Measurements from ENCODE around the gene IFNA16.
A peak's percentile ranks its signal among the peaks of the same experiment; 100 is the strongest.
"Not testable (repeated sequence)": the region's sequence is repeated elsewhere in the genome, so short reads cannot be mapped to it uniquely, and the experiment has no call there.

IFNA16 gene

GRCh38 chr9:21213411-21214326, 3.4 kb downstream of the IFNA16 start:
- TF ChIP-seq CTCF (IDR thresholded peaks at IDR 0.05; ENCODE audit: insufficient read depth, low read length) = peak; percentile 19
- H3K27ac ChIP-seq (replicated peaks); DNase-seq (ENCODE audit: low read depth in 1 of 2, low spot score in 1 of 2); H3K27me3 ChIP-seq (ENCODE audit: insufficient read depth, poor library complexity, severe bottlenecking); H3K4me3 ChIP-seq (replicated peaks; ENCODE audit: insufficient read depth, low read length): not testable (repeated sequence)

GRCh38 chr9:21212160-21212559, 5.0 kb downstream of the IFNA16 start:
- DNase-seq (ENCODE audit: low read depth in 1 of 2, low spot score in 1 of 2); H3K27me3 ChIP-seq (ENCODE audit: insufficient read depth, poor library complexity, severe bottlenecking); H3K4me3 ChIP-seq (replicated peaks; ENCODE audit: insufficient read depth, low read length); H3K27ac ChIP-seq (replicated peaks): not testable (repeated sequence)

- DNase-seq (ENCODE audit: low read depth in 1 of 2, low spot score in 1 of 2); H3K4me3 ChIP-seq (replicated peaks; ENCODE audit: insufficient read depth, low read length); H3K27ac ChIP-seq (replicated peaks); H3K27me3 ChIP-seq (ENCODE audit: insufficient read depth, poor library complexity, severe bottlenecking): not testable (repeated sequence)
Observed at GRCh38 chr9:21210782-21211181, 6.3 kb downstream of the IFNA16 start.

GRCh38 chr9:21210311-21210710, 6.8 kb downstream of the IFNA16 start:
- TF ChIP-seq REST (IDR thresholded peaks at IDR 0.05; ENCODE audit: insufficient replicate concordance, low read depth) (no peak), GABPA (IDR thresholded peaks at IDR 0.05; ENCODE audit: low read depth) (no peak), POLR2AphosphoS5 (IDR thresholded peaks at IDR 0.05; ENCODE audit: low read depth) (no peak), SPI1 (IDR thresholded peaks at IDR 0.05; ENCODE audit: borderline replicate concordance, low read depth) (no peak), CTCF (IDR thresholded peaks at IDR 0.05; ENCODE audit: insufficient read depth, low read length) (no peak)
- no peaks in the 10 kb centered on the region for H3K27me3 ChIP-seq (ENCODE audit: insufficient read depth, poor library complexity, severe bottlenecking)
- no peak overlapping the region for H3K4me3 ChIP-seq (replicated peaks; ENCODE audit: insufficient read depth, low read length)
- no peak for DNase-seq (ENCODE audit: low read depth in 1 of 2, low spot score in 1 of 2)
- no peak overlapping the region for H3K27ac ChIP-seq (replicated peaks)

- not testable (repeated sequence) for H3K27ac ChIP-seq (replicated peaks); H3K27me3 ChIP-seq (ENCODE audit: insufficient read depth, poor library complexity, severe bottlenecking); H3K4me3 ChIP-seq (replicated peaks; ENCODE audit: insufficient read depth, low read length); DNase-seq (ENCODE audit: low read depth in 1 of 2, low spot score in 1 of 2)
Observed at GRCh38 chr9:21207043-21207442, 10.1 kb downstream of the IFNA16 start, which contains the start of gene IFNA10. Gene IFNA10 (minus strand): TSS chr9:21207143. CDS start chr9:21207097, 46 bp downstream.

- no peak overlapping the region for H3K4me3 ChIP-seq (replicated peaks; ENCODE audit: insufficient read depth, low read length)
- H3K27ac ChIP-seq (replicated peaks) = no peak overlapping the region
- H3K27me3 ChIP-seq (ENCODE audit: insufficient read depth, poor library complexity, severe bottlenecking) = no peaks in the 10 kb centered on the region
- TF ChIP-seq SPI1 (IDR thresholded peaks at IDR 0.05; ENCODE audit: borderline replicate concordance, low read depth) (no peak), REST (IDR thresholded peaks at IDR 0.05; ENCODE audit: insufficient replicate concordance, low read depth) (no peak), GABPA (IDR thresholded peaks at IDR 0.05; ENCODE audit: low read depth) (no peak), POLR2AphosphoS5 (IDR thresholded peaks at IDR 0.05; ENCODE audit: low read depth) (no peak), CTCF (IDR thresholded peaks at IDR 0.05; ENCODE audit: insufficient read depth, low read length) (no peak)
- no peak for DNase-seq (ENCODE audit: low read depth in 1 of 2, low spot score in 1 of 2)
Observed at GRCh38 chr9:21205204-21205603, 11.9 kb downstream of the IFNA16 start.

GRCh38 chr9:21202105-21202504, 15.0 kb downstream of the IFNA16 start, which contains the start of gene IFNA7:
Gene IFNA7 (minus strand): TSS chr9:21202205. CDS start chr9:21202165, 40 bp downstream.
- H3K4me3 ChIP-seq (replicated peaks; ENCODE audit: insufficient read depth, low read length); H3K27me3 ChIP-seq (ENCODE audit: insufficient read depth, poor library complexity, severe bottlenecking); H3K27ac ChIP-seq (replicated peaks); DNase-seq (ENCODE audit: low read depth in 1 of 2, low spot score in 1 of 2): not testable (repeated sequence)
